Measurements from ENCODE around the gene RAB11A. TPM values are rescaled to one million over a fixed set of nuclear protein-coding genes. Genes with fewer than 3 reads are reported as not detected.
"Not testable (repeated sequence)": the region's sequence is repeated elsewhere in the genome, so short reads cannot be mapped to it uniquely, and the experiment has no call there.

The RAB11A gene
- total and polyA plus RNA-seq, 8 donors = 129 to 360 (median 183) TPM

DNA sequence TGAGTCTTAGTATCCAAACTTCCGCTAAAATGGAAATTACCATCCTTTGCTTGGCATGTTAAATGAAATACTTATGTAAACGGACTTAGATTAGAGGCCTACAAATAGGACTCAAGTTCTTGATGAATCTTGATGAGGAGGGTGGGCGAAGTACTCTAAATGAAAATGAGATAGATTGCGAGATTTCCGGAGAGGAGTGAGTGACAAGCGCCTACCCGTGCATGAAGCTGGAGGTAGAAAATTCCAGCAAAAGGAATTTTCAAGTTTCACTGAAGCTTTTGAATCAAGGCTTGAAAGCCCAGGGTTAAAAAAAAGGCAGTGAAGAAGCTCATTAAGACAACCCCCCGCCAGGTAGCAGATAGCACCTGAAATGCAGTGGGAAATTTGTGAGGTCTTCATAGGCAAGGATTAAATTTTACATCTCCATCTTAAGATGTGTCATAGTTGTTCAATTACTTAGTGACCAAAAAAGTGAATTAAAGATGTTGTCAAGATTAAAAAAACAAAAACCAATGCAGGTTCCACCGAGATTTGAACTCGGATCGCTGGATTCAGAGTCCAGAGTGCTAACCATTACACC, 655 bp upstream of the RAB11A start:
- intact Hi-C loops (cut with DNase I; ENCODE audit: low total_unique reads) = loop anchor here (10.0 kb wide), 1 partner anchor 234 kb away; no protein-coding TSS in a partner anchor
- no peak for DNase-seq
- no peaks in the 10 kb centered on the region for H3K9me3 ChIP-seq
- H3K36me3 ChIP-seq = no peaks in the 10 kb centered on the region
- WGBS, 5 donors = 63 to 66% (median 65%) methylated on average over 11 of the region's 11 CpGs
- H3K4me3 ChIP-seq = peak overlapping the region; percentile 74 to 93 (median 82)
- peaks cover 9 to 39% (median 22%) of the 10 kb centered on the region in 4 donors for H3K4me1 ChIP-seq
- TF ChIP-seq POLR2AphosphoS5 (IDR thresholded peaks at IDR 0.05) (no peak), EP300 (IDR thresholded peaks at IDR 0.05) (no peak), POLR2A (IDR thresholded peaks at IDR 0.05) (no peak)
- TF ChIP-seq, protein P1, sequence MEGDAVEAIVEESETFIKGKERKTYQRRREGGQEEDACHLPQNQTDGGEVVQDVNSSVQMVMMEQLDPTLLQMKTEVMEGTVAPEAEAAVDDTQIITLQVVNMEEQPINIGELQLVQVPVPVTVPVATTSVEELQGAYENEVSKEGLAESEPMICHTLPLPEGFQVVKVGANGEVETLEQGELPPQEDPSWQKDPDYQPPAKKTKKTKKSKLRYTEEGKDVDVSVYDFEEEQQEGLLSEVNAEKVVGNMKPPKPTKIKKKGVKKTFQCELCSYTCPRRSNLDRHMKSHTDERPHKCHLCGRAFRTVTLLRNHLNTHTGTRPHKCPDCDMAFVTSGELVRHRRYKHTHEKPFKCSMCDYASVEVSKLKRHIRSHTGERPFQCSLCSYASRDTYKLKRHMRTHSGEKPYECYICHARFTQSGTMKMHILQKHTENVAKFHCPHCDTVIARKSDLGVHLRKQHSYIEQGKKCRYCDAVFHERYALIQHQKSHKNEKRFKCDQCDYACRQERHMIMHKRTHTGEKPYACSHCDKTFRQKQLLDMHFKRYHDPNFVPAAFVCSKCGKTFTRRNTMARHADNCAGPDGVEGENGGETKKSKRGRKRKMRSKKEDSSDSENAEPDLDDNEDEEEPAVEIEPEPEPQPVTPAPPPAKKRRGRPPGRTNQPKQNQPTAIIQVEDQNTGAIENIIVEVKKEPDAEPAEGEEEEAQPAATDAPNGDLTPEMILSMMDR (IDR thresholded peaks at IDR 0.05) = no peak
- H3K27ac ChIP-seq = peak overlapping the region; percentile 95 to 99 (median 97)
- H3K27me3 ChIP-seq = no peaks in the 10 kb centered on the region

GRCh38 chr15:65869954-65870871, 922 bp downstream of the RAB11A start:
- H3K4me1 ChIP-seq = peaks cover 9 to 50% (median 29%) of the 10 kb centered on the region in 4 donors
- peaks cover 10 to 13% (median 11%) of the 10 kb centered on the region in 4 donors for H3K36me3 ChIP-seq
- 0 to 1% (median 1%) methylated on average over 43 of the region's 43 CpGs for WGBS, 5 donors
- no peaks in the 10 kb centered on the region for H3K9me3 ChIP-seq
- intact Hi-C loops (cut with DNase I; ENCODE audit: low total_unique reads) = loop anchor here (10.0 kb wide), 1 partner anchor 235 kb away; no protein-coding TSS in a partner anchor
- H3K27ac ChIP-seq = peak overlapping the region; percentile 95 to 99 (median 97)
- H3K27me3 ChIP-seq = no peaks in the 10 kb centered on the region
- peak overlapping the region; percentile 74 to 93 (median 82) for H3K4me3 ChIP-seq
- DNase-seq = peak; percentile 74 to 88
- peak in 1 of 4 donors; percentile 57 for TF ChIP-seq POLR2A (IDR thresholded peaks at IDR 0.05)
- no peak for TF ChIP-seq EP300 (IDR thresholded peaks at IDR 0.05)
- TF ChIP-seq POLR2AphosphoS5 (IDR thresholded peaks at IDR 0.05) = peak in 2 of 3 donors; percentile 89 to 92
- TF ChIP-seq, protein P1 (IDR thresholded peaks at IDR 0.05) = no peak

DNA sequence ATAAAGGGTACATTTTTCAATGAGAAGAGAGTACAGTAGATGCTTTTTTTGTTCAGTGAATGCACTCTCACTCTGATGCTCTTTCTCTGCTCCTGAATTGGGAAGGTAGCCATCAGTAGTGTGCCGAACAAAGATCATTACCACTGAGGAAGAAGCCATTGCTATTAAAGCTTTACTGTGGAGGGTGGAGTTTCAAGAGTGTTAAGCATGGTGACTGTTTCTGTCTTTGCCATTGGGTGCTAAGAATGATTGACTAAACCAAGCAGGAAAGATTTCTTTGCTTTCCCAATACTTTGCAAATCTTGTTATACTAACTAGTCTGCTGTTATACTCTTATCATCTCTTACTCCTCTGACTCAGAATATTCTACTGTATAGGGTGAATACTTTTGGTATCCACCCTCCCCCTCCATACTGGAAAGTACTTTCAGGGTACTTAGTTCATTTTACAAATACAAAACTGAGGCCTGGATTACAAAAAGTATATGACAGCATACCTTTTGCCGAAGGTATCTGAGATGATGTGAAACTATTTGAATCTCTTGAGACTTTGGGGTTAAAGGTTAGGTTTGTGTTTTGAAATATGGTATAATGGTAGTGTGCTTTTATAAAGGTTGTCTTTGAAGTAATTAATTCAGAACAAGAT, 1.7 kb downstream of the RAB11A start:
- DNase-seq = peak in 1 of 2 donors; percentile 74
- peak in 1 of 3 donors; percentile 5 for TF ChIP-seq POLR2AphosphoS5 (IDR thresholded peaks at IDR 0.05)
- TF ChIP-seq POLR2A (IDR thresholded peaks at IDR 0.05) = no peak
- no peak for TF ChIP-seq EP300 (IDR thresholded peaks at IDR 0.05)
- peaks cover 9 to 58% (median 35%) of the 10 kb centered on the region in 4 donors for H3K4me1 ChIP-seq

DNA sequence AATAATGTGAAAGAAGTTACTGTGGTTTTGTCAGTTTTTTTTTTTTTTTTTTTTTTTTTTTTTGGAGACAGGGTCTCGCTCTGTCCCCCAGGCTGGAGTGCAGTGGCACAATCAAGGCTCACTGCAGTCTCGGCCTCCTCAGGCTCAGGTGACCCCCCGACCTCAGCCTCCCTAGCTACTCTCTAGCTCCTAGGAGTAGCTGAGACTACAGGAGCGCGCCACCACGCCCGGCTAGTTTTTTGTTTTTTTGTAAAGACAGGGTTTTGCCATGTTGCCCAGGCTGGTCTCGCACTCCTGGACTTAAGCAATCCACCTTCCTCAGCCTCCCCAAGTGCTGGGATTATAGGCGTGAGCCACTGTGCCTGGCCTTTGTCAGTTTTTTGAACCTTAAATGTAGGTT, 2.6 kb downstream of the RAB11A start:
- H3K36me3 ChIP-seq = peaks cover 10 to 25% (median 20%) of the 10 kb centered on the region in 4 donors
- H3K9me3 ChIP-seq; DNase-seq; H3K27me3 ChIP-seq; intact Hi-C loops (cut with DNase I; ENCODE audit: low total_unique reads): not testable (repeated sequence)
- H3K4me1 ChIP-seq = peaks cover 9 to 64% (median 39%) of the 10 kb centered on the region in 4 donors
- peak overlapping the region in 2 of 4 donors; percentile 74 to 90 for H3K4me3 ChIP-seq
- 82 to 92% (median 90%) methylated on average over 9 of the region's 9 CpGs for WGBS, 5 donors
- peak overlapping the region in 4 of 5 donors; percentile 32 to 98 (median 82) for H3K27ac ChIP-seq

More for the DNA sequence above, 1.7 kb downstream of the RAB11A start:
- H3K9me3 ChIP-seq = no peaks in the 10 kb centered on the region
- peaks cover 10 to 16% (median 12%) of the 10 kb centered on the region in 4 donors for H3K36me3 ChIP-seq
- 13 to 29% (median 21%) methylated on average over 2 of the region's 2 CpGs for WGBS, 5 donors
- intact Hi-C loops (cut with DNase I; ENCODE audit: low total_unique reads) = no loop called here
- H3K4me3 ChIP-seq = peak overlapping the region; percentile 74 to 93 (median 82)
- no peaks in the 10 kb centered on the region for H3K27me3 ChIP-seq
- peak overlapping the region; percentile 72 to 98 (median 96) for H3K27ac ChIP-seq

DNA sequence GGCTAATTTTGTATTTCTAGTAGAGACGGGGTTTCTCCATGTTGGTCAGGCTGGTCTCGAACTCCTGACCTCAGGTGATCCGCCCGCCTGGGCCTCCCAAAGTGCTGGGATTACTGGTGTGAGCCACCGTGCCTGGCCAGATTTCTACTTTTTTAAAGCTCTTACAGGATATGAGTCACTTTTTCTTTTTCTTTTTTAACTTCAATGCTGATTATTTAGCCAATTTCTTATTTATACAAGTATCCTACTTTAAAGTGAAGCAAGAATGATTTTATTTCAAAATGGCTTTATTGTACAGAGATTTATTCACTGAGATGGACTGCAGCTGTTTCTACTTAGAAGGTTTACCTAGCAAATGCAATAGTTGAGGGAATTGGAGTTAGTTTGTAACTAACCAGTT, 3.3 kb downstream of the RAB11A start:
- H3K9me3 ChIP-seq; DNase-seq; intact Hi-C loops (cut with DNase I; ENCODE audit: low total_unique reads); H3K4me3 ChIP-seq; H3K27me3 ChIP-seq: not testable (repeated sequence)
- Histone ChIP-seq H3K36me3 (peaks cover 16 to 32% (median 27%) of the 10 kb centered on the region in 4 donors), H3K27ac (peak overlapping the region in 3 of 5 donors; percentile 32 to 98 (median 95)), H3K4me1 (peaks cover 9 to 69% (median 40%) of the 10 kb centered on the region in 4 donors)
- 77 to 88% (median 81%) methylated on average over 5 of the region's 5 CpGs for WGBS, 5 donors
